GM10266 (cell line): Measurements from ENCODE around the gene FLNC.

Experiments
- DNase-seq: peaks from one replicate; pipeline ENCODE4 v3.0.0; 2012; ENCODE audit errors: extremely low spot score
- TF ChIP-seq, protein P1 (sequence below): IDR thresholded peaks from 2 replicates; pipeline ENCODE4 v1.5.1; 2012; ENCODE audit warnings: mild to moderate bottlenecking, low read depth; ENCODE audit not compliant: control insufficient read depth, insufficient read depth; ENCODE audit errors: missing control alignments

Gene FLNC

DNA sequence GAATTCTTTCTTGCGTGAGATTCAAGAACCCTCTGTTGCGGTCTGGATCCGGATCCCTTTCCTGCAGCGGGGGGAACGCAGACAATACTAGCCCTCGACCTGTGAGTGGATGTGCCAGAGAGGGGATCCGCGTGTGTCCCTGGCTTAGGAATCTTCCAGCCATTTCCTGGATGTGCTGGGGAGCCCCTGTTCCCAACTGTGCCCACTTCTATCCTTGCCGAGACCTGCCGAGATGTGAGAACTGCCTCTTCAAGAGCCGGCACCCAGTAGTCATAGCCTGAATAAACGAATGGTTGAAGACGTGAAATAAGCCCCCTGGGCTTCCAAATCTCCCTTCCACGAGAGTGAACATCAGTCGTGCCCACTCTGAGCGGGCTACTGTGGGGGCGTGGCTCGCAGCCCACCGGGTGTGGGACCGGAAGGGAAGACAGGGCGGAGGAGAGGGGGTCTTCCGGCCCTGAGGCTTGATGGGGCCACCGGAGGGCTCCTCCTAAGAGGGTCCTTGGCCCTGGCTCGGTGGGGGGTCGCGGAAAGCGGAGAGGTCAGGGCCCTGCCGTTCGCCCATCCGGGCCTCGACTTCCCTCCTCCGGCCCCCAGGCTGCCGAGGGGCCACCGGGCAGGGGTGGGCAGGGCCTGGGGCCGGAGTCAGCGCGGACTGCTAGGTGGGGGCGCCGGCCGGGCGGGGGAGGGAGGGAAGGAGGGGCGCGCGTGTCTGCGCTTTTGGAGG lies 39.7 kb upstream of the FLNC start:
- no peak for DNase-seq
- TF ChIP-seq, protein P1, sequence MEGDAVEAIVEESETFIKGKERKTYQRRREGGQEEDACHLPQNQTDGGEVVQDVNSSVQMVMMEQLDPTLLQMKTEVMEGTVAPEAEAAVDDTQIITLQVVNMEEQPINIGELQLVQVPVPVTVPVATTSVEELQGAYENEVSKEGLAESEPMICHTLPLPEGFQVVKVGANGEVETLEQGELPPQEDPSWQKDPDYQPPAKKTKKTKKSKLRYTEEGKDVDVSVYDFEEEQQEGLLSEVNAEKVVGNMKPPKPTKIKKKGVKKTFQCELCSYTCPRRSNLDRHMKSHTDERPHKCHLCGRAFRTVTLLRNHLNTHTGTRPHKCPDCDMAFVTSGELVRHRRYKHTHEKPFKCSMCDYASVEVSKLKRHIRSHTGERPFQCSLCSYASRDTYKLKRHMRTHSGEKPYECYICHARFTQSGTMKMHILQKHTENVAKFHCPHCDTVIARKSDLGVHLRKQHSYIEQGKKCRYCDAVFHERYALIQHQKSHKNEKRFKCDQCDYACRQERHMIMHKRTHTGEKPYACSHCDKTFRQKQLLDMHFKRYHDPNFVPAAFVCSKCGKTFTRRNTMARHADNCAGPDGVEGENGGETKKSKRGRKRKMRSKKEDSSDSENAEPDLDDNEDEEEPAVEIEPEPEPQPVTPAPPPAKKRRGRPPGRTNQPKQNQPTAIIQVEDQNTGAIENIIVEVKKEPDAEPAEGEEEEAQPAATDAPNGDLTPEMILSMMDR, result no peak

- peak; percentile 94 for DNase-seq
- TF ChIP-seq, protein P1, result no peak
These were observed 38.9 kb upstream of the FLNC start, which contains the start of gene CCDC136 for GRCh38 chr7:128791121-128791971. Gene CCDC136 (plus strand): TSS chr7:128791968. CDS start chr7:128792412, 444 bp downstream.

DNA sequence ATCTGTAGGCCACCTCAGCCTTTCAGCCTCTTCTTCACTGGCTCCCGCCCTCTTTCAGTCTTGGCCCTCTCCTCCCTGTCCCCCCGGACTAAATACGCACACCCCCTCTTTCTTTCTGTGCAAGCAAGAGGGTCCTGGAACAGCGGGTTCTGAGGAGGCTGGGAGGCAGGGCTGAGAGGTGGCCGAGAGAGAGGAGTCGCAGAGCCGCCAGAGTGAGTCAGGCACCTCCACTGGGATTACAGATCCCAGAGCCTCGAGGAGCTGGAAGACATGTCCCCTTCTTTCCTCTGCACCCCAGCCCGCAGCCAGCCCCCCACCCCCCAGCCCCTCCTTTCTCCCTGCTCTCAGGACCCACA lies 38.3 kb upstream of the FLNC start:
- no peak for DNase-seq
- TF ChIP-seq, protein P1, result no peak

- no peak for DNase-seq
- TF ChIP-seq, protein P1, result no peak
These were observed 37.6 kb upstream of the FLNC start for GRCh38 chr7:128792471-128793180.

DNA sequence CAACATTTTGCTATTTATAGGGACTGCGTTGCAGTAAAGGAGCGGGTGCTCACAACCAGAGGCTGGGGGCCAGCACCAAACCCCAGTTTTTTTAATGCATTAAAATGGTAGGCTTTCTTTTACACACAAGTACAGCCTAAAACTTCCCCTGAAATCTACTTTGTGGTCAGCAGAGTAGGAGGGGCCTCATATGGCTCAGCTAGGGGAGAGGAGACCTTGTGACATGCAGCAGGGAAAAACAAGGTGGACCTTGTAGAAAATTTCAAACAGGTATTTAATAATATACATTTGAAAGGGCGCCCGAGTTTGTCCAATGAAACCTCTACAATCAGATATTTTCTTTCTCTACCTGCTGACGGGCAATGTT lies 37.0 kb upstream of the FLNC start:
- TF ChIP-seq, protein P1, result no peak

GRCh38 chr7:128794020-128794419 lies 36.2 kb upstream of the FLNC start:
- TF ChIP-seq, protein P1, result peak; percentile 42
- peak; percentile 56 for DNase-seq

More for the DNA sequence above, 37.0 kb upstream of the FLNC start:
- DNase-seq, result no peak
